Spleen (tissue), 7 donors: ENCODE results near the gene CPNE2.

Experiments
- CTCF ChIP-seq, 11 experiments: fragments of 200-600 bp in 7 of 11; fragments of 450-650 bp in 4 of 11; sonication (generic) in 4 of 11; IDR thresholded peaks in 8 of 11; conservative IDR thresholded peaks in 3 of 11; 1 replicate in 7 of 11; 2 replicates in 4 of 11; pipeline versions ENCODE4 v1.4.0 to v1.8.0; 2016 to 2021; ENCODE audit warnings: antibody characterized with exemption in 11 of 11, inconsistent platforms in 4 of 11, mild to moderate bottlenecking in 1 of 11
- POLR2A ChIP-seq, 3 donors: fragments of 450-650 bp; IDR thresholded peaks; one replicate each; pipeline ENCODE4 v1.5.1; 2017; ENCODE audit warnings: antibody characterized with exemption in 3 of 3, mild to moderate bottlenecking in 1 of 3
- POLR2AphosphoS5 ChIP-seq, 3 donors: sonication (generic); formaldehyde crosslinking; IDR thresholded peaks; one replicate each; pipeline ENCODE4 v1.5.1; 2017; ENCODE audit warnings: antibody characterized with exemption in 3 of 3
- donor health status: DM: no; HTN: no; CAD: no; lungs with moderate emphysema.
- donor health status: DM: no; HTN: no; CAD: no.
- donor health status: DM: no; HTN: no; CAD: no.

- TF ChIP-seq POLR2A (IDR thresholded peaks at IDR 0.05), result no peak
- TF ChIP-seq CTCF (IDR thresholded peaks at IDR 0.05 in 8 of 11, conservative IDR thresholded peaks at IDR 0.05 in 3 of 11), result no peak
- TF ChIP-seq POLR2AphosphoS5 (IDR thresholded peaks at IDR 0.05), result no peak
These were observed 86.4 kb downstream of the CPNE2 start for GRCh38 chr16:57178793-57179212.
